ENCODE measurements around the gene RXRA.

RXRA gene

DNA sequence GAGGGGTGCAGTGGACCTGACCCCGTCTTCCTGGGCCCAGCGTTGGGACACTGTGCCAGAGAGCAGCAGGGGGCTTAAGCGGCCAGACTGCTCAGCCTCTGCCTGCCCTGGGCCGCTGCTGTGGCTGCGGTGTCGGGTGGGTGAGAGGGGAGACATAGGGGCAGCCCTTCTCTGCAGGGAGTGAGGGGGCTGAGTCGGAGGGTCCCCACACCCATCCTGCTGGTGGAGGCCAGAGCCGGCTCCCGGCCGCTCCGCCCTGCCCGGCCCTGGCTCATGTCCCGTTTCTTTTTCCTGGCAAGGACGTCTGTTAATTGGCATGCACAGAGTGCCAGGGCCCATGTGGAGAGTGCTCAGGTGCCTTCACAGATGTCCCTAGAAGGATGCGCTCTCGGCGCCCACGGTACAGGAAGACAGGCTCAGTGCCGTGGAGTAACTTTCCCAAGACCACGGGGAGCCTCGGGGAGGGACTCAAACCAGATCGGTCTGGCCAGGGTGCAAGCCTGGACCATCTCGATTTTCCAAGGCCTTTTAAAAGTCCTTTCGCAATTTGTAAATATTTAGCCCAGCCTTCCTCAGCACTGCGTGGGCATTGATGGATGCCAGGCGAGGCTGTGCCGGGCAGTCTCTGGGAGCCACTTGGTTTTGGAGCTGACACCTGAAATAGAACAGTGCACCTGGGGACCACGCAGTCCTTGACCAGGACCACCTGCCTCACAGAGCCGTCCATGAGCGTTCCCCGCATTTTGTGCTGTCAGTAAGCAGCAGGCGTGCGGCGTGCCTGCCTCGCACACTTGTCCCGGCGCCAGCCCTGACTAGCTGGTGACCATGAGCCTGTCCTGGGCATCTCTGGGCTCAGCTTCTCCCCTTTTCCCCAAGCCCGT lies 60.9 kb downstream of the RXRA start:
- DNase-seq, result no peak

DNA sequence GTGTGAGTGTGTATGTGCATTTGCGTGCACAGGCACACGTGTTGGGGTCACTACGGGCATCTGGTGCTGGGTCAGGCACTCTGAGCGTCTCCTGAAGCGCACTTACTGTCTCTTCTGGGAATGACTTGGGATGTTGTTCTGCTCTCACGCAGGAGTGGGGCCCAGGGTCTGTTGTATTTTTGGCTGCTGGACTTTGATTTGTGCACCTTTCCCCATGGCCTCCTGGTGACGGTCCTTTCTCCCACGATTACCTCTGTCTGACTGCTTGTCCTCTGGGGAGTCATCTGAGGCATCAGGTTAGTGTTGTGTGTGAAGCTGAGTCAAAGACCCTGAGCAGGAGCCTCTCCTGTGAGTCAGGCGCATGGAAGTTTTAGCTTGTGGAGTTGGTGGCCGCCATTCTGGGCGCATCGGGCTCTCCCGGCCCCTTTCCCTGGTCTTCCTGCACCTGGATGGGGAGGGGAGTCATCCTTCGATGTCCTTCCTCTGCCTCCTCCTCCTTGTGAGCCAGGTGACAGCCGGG lies 62.1 kb downstream of the RXRA start:
- no peak for DNase-seq

GRCh38 chr9:134388976-134389375 lies 62.7 kb downstream of the RXRA start:
- no peak for DNase-seq

GRCh38 chr9:134389642-134390041 lies 63.4 kb downstream of the RXRA start:
- DNase-seq, result no peak

- peak; percentile 71 for DNase-seq
These were observed 64.3 kb downstream of the RXRA start for GRCh38 chr9:134390537-134390936.

GRCh38 chr9:134390947-134391318 lies 64.7 kb downstream of the RXRA start:
- DNase-seq, result no peak

- peak; percentile 69 for DNase-seq
These were observed 65.3 kb downstream of the RXRA start for GRCh38 chr9:134391319-134392231.

DNA sequence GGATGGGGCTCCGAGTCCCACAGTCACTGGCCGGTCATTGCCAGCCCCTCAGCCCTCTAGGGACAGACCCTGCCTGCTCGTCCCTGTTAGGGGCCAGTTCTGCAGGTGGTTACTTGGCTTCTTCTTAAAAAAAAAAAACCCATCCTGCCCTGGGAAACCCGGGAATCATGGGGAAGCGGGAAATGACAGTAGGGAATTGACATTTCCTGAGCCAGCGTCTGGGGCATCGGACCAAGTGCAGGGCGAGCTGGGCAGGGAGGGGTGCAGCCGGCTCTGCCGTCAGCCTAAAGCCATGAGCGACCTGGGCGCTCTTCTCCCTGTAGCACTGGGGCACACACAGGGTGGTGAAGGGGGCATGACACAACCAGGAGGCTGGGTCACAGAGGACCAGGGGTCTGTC lies 66.6 kb downstream of the RXRA start:
- DNase-seq, result no peak

DNA sequence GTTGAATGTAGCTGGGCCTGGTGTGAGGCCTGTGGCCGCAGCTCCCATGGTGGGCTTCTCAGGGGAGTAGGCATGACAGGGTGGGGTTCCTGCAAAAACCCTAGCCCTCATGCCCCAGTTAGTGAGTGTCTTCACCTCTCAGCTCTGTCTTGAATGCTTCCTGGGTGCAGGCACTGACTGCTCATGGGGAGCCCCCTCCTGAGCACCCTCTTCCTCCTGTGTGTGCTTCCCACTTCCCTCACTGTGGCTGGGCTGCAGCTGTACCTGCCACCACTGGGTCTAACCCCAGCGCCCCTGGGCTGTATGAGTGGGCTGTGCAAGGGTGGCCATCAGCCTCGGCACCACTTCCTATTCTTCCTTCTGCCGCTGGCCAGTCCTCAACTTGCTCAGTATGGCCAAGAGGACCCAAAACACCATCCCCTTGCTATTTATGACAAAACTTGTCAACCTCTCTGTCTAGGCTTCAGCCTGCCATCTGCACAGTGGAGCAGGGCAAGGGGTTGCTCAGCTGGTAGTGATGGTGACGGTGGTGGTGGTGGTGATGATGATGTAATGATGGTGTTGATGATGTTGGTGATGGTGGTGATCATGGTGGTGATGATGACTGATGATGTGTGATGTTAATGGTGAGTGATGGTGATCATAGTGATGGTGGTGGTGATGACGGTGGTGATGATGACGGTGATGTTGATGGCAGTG lies 67.5 kb downstream of the RXRA start:
- no peak for DNase-seq

DNA sequence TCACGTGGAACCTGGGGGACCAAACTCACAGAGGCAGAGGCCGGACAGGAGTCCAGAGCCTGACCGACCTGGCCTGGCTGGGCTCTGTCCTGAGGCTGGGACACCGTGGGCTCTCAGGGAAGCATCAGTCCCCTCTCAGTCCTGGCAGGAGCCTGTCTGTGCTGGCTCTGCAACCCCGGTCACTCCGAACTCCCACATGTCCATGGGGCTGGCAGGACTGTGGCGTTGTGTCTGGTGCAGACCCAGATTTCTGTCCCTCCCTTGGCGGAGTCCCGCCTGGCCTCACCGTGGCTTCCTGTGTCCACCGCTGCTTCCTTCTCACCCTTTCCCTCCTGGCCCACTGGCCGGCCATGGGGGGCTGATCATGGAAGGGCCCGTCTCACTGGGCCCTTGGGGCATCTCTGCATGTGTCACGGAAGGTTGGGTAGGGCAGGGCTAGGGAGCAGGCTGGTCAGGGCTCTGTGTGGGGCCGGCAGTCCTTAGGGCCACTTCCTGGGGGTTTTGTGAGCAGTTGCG lies 68.8 kb downstream of the RXRA start:
- no peak for DNase-seq

DNA sequence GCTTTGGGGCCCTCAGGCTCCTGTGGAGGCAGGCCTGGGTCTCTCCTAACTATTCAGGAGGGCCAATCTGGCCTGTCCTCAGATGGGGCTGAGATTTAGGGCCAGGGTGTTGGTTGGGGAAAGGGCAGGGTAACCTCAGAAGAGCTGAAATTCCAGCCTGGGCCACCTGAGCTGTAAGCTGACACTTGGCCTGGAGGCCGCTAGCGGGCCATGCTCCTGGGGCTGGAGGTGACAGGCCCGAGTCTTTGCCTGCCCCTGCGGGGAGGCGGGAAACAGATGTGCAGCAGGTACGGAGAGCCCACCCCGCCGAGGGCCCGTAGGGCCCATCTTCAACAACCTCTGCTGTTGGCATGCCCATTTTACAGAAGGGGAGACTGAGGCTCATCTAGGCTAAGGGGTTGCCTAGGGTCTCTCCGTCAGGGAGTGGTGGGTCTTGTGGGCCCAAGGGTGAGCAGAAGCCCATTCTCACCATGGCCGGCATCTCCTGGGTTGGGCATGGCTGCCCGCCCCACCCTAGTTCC lies 69.5 kb downstream of the RXRA start:
- no peak for DNase-seq

GRCh38 chr9:134396258-134396742 lies 70.0 kb downstream of the RXRA start:
- DNase-seq, result no peak

- DNase-seq, result peak; percentile 53
These were observed 70.6 kb downstream of the RXRA start for GRCh38 chr9:134396825-134397224.

GRCh38 chr9:134398756-134399155 lies 72.5 kb downstream of the RXRA start:
- no peak for DNase-seq

DNA sequence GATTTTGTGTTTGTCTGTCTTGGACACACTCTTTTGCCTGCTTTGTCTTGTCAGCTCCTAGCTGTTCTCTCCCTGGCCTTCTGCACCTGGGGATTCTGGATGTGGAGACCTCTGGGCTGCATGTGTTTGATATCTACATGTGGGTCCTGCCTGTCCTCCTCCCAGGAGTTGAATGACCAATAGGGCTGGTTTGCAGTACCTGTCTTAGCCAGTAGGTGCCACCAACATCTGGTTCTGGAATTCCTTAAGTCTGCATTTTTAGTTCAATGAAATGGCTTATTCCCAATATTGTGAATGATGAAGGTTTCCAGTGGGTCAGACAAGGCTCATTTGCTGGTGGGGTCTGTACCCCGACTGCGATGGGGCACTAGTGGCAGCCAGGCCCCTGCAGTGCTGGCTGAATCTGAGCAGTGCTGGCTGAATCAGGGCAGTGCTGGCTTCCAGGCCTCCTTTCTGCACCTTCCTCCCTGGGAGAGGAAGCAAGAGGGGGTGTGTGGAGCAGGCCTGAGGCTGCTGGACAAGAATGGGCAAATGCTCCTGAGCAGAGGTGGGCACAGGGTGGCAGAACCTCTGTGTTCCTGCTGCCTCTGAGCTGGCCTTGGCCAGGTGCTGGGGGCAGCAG lies 73.3 kb downstream of the RXRA start:
- DNase-seq, result no peak

DNA sequence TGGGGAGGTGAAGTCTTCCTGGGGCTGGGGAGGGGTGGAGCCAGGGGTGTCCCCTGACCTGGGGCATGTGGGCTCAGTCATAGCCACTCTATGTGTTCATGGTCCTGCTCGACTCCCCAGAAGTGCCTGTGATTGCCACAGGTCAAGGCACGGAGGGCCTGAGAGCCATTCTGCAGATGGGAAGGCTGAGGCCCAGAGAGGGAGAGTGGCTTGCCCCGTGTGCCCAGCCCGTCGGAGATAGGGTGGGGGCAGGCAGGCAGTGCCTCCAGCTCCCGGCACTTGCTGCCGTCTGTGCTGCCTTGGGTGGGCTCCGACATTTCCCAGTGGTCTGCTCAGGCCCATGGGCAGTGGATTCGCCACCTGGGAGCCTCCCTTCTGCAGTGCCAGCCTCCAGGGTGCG lies 74.0 kb downstream of the RXRA start:
- no peak for DNase-seq

GRCh38 chr9:134401391-134401790 lies 75.1 kb downstream of the RXRA start:
- DNase-seq, result no peak

DNA sequence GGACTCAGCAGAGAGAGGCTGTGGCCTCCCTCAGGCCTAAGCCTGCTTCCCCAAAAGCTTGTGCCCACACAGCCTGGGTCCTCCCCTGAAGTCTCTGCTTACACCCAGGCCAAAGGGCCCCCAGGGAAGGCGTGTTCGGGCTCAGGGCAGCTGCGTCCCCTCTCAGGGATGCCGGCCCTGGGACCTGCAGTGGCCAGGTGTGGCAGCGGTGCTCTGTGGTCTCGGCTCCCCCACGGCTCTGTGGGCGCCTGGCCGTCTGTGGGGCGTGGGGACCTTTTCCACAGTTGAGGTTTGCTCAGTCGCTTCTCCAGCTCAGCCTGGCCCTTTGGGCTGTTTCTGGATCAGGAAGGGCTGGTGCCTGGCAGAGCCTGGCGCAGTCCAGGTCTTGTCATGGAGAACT lies 75.9 kb downstream of the RXRA start:
- DNase-seq, result no peak

GRCh38 chr9:134403292-134403681 lies 77.0 kb downstream of the RXRA start:
- no peak for DNase-seq

DNA sequence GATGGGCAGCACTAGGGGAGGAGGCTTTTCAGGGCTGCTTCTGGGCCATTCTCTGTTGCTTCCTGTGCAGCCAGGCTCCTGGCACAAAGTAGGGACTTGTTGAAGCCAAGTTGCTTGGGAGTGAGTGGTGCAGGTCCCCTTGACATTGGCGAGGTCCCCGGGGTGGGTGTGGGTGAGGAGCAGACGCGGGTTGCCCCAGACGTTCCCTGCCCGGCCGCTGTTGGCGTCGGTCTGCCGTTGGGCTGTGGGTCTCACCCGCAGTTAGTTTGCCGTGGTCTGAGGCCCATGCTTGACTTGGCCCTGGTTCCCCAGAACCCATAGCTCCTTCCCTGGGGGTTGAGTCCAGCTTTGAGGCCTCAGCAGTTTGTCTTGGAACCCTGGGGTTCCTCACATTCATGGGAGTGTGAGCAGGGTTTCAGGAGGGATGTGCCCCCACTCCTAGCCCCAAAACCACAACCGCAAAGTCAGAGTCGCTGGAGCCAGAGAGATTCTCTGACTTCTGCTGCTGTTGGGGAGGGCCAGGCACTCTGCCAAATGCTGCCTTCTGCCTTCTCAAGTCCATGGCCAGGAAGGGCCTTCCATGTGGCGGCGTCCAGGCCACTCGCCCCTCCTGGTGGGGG lies 77.5 kb downstream of the RXRA start:
- DNase-seq, result no peak
